Activated CD8-positive, alpha-beta T cell treated with anti-CD3 and anti-CD28 coated beads for 36 hours (primary cell): ENCODE data around the gene ATP5PB. TPM values are rescaled to one million over a fixed set of nuclear protein-coding genes. Genes with fewer than 3 reads are reported as not detected.

Experiments used
- ATAC-seq: fragments of 200-7000 bp; cut with Tn5 transposase; one replicate; pipeline ENCODE4 v1.10.0; 2021; ENCODE audit warnings: mild to moderate bottlenecking, moderate library complexity
- CTCF ChIA-PET: fragments of 350-600 bp; sonication (Branson Sonifier 250); formaldehyde crosslinking; loops from one replicate; lab custom pipeline; 2021; ENCODE audit warnings: antibody characterized with exemption; lab: Charles Lee
- POLR2A ChIA-PET: fragments of 350-600 bp; sonication (Branson Sonifier 250); formaldehyde crosslinking; loops from one replicate; lab custom pipeline; 2021; ENCODE audit warnings: antibody characterized with exemption; lab: Charles Lee
- DNase-seq: peaks from one replicate; pipeline ENCODE4 v3.0.0-alpha.2; 2020
- H3K27ac Mint-ChIP-seq: one replicate; pipeline ENCODE4 v1.8.0; 2021; ENCODE audit warnings: mild to moderate bottlenecking, mixed read lengths
- H3K27me3 Mint-ChIP-seq: one replicate; pipeline ENCODE4 v1.8.0; 2021; ENCODE audit warnings: mixed read lengths
- H3K36me3 Mint-ChIP-seq: one replicate; pipeline ENCODE4 v1.8.0; 2021; ENCODE audit warnings: low read depth, mixed read lengths
- H3K4me1 Mint-ChIP-seq: one replicate; pipeline ENCODE4 v1.8.0; 2021; ENCODE audit warnings: low read depth, mixed read lengths
- H3K4me3 Mint-ChIP-seq: one replicate; pipeline ENCODE4 v1.8.0; 2021; ENCODE audit warnings: mild to moderate bottlenecking, moderate library complexity, mixed read lengths
- H3K9me3 Mint-ChIP-seq: one replicate; pipeline ENCODE4 v1.8.0; 2021; ENCODE audit warnings: mixed read lengths
- intact Hi-C: fragments of 100-400 bp; cut with micrococcal nuclease; formaldehyde crosslinking; loops from one replicate; pipeline ENCODE4 v1.10.0; 2022
- total RNA-seq, 2 experiments: library from RNA; stranded (reverse); gene quantifications; one replicate each; pipeline ENCODE4 v1.2.3, GENCODE V29; 2021
- TF ChIP-seq, protein P1 (sequence below): fragments of 200-600 bp; IDR thresholded peaks from one replicate; pipeline ENCODE4 v1.8.0; 2022; ENCODE audit warnings: antibody characterized with exemption, mild to moderate bottlenecking

Gene ATP5PB
- total RNA-seq, 2 experiments from 2014 or later, result 341 to 342 TPM

DNA sequence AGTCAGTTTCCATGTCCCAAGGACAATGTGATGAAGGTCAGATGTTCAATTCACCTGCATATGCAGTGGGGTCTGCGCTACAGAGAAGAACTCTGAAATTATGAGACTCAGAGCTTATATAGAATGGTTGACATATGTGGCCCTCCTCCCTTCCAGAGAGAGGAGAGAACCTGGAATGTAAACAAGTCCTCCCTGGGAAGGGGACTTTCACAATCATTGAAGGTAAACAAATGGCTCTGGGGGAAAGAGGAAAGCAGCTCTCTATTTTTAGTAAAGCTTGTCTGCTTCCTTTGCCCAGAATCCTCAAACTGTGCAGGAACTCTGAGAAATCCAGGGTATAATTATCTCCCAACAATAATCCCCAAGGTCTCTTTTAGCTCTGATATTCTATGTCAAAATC lies 31.5 kb upstream of the ATP5PB start:
- no peak for ATAC-seq
- POLR2A ChIA-PET, result interaction anchor here (0.6 kb wide), 1 partner anchor 35 kb away, joined by 3 read pairs; no protein-coding TSS in a partner anchor

DNA sequence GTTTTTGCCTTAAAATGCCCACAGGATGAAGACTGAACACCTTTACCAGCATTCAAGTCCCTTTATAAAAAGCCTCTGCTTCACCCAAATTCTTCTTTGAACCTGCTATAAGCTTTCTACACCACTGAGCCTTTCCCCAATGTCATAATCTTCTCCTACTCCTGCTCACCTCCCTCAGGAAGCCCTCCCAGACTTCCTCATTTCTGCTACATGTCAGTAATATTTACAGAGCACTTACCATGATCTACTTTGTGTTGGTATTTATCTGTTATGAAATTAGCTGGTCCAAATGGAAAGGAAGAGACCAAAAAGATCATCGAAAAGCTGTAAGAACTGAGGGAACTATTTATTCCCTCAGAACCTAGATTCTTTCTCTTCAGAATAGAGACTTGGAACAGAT lies 30.2 kb upstream of the ATP5PB start:
- intact Hi-C loops, result no loop called here
- CTCF ChIA-PET, result interaction anchor here (1.0 to 1.2 kb wide), 2 partner anchors 13 to 19 kb away, joined by 3 read pairs; no protein-coding TSS in a partner anchor
- no peaks in the 10 kb centered on the region for H3K9me3 Mint-ChIP-seq
- ATAC-seq (no peak), DNase-seq (no peak)
- H3K27ac Mint-ChIP-seq, result no peak overlapping the region
- no peaks in the 10 kb centered on the region for H3K27me3 Mint-ChIP-seq
- peaks cover 2% of the 10 kb centered on the region for H3K36me3 Mint-ChIP-seq
- POLR2A ChIA-PET, result no interaction called here
- H3K4me3 Mint-ChIP-seq, result no peak overlapping the region
- TF ChIP-seq, protein P1, sequence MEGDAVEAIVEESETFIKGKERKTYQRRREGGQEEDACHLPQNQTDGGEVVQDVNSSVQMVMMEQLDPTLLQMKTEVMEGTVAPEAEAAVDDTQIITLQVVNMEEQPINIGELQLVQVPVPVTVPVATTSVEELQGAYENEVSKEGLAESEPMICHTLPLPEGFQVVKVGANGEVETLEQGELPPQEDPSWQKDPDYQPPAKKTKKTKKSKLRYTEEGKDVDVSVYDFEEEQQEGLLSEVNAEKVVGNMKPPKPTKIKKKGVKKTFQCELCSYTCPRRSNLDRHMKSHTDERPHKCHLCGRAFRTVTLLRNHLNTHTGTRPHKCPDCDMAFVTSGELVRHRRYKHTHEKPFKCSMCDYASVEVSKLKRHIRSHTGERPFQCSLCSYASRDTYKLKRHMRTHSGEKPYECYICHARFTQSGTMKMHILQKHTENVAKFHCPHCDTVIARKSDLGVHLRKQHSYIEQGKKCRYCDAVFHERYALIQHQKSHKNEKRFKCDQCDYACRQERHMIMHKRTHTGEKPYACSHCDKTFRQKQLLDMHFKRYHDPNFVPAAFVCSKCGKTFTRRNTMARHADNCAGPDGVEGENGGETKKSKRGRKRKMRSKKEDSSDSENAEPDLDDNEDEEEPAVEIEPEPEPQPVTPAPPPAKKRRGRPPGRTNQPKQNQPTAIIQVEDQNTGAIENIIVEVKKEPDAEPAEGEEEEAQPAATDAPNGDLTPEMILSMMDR, result no peak
- H3K4me1 Mint-ChIP-seq, result no peaks in the 10 kb centered on the region

More for the DNA sequence above, 31.5 kb upstream of the ATP5PB start:
- H3K36me3 Mint-ChIP-seq, result peaks cover 2% of the 10 kb centered on the region
- no peaks in the 10 kb centered on the region for H3K9me3 Mint-ChIP-seq
- no peak overlapping the region for H3K4me3 Mint-ChIP-seq
- TF ChIP-seq, protein P1, result no peak
- DNase-seq, result no peak
- CTCF ChIA-PET, result interaction anchor here (0.9 to 1.2 kb wide), 2 partner anchors 67 to 194 kb away, joined by 3 read pairs; no protein-coding TSS in a partner anchor
- H3K27me3 Mint-ChIP-seq, result no peaks in the 10 kb centered on the region
- H3K27ac Mint-ChIP-seq, result no peak overlapping the region
- intact Hi-C loops, result no loop called here
- H3K4me1 Mint-ChIP-seq, result no peaks in the 10 kb centered on the region

DNA sequence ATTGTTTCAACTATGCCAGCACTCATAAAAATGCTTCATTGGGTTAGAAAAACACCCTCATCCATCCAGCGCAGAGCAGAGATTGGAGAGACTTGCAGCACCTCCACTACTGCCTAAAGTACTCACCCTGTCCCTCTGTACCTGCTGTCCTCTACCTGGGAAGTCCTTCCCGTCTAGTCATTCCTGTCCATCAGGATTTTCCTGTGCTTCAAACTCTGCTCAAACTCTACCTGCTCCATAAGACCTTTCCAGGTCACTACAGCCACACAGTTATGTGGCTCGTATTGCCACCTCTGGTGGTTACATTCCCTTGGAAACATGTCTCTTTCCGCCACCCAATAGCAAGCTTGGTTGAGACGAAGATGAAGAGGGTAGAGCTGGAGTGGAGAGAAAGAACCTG lies 28.9 kb upstream of the ATP5PB start:
- intact Hi-C loops, result no loop called here
- Mint-ChIP-seq H3K27ac (no peak overlapping the region), H3K9me3 (no peaks in the 10 kb centered on the region), H3K36me3 (peaks cover 2% of the 10 kb centered on the region), H3K27me3 (no peaks in the 10 kb centered on the region), H3K4me1 (no peaks in the 10 kb centered on the region), H3K4me3 (no peak overlapping the region)
- TF ChIP-seq, protein P1, result no peak
- no peak for ATAC-seq
- DNase-seq, result no peak
- POLR2A ChIA-PET, result interaction anchor here (1.6 kb wide), 1 partner anchor 29 kb away, joined by 3 read pairs; the partner anchor contains the start of genes ATP5PB and WDR77
- CTCF ChIA-PET, result interaction anchor here (0.9 kb wide), 1 partner anchor 390 kb away, joined by 3 read pairs; no protein-coding TSS in a partner anchor

DNA sequence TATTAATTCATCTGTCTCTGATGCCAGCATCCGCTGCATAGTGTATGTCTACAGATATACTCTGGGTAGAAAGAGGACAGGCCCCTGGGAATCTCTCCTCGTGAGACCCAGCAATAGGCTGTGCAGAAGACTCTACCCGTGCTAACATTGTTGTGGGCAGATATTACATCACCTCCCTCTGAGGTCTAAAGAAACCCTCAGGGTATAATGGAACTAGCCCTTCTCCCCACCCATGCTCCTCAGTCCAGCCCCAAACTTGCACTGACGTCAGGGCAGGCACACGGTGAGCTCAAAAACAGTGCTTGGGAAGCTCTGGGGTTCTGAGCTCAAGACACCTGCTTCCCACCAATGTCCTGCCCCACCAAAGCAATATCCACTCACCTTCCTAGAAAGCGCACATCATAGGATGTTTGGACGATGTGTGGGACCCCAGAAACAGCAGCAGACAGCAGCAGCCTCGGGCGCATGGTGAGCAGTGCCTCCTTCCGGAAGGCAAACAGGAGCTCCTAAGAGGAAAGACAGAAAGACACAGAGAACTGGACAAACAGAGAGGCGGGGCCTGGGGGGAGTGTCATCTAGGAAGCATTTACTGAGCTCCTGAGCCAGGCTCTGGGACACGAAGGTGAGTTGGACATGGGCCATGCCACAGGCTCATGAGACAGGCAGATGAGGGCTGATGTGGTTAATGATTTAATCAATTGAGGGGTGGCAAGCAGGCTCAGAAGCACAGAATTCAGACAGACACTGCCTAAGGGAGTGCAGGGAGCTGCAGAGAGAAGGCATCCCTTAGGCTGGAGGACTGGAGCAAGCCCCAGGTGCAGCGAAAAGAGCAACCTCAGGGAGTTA lies 26.5 kb upstream of the ATP5PB start:
- DNase-seq, result no peak
- no peaks in the 10 kb centered on the region for H3K4me1 Mint-ChIP-seq
- POLR2A ChIA-PET, result interaction anchor here (2.2 kb wide), 1 partner anchor 13 kb away, joined by 6 read pairs; no protein-coding TSS in a partner anchor
- CTCF ChIA-PET, result interaction anchor here (1.2 to 1.4 kb wide), 2 partner anchors 20 to 115 kb away, joined by 3 read pairs; no protein-coding TSS in a partner anchor
- no peaks in the 10 kb centered on the region for H3K9me3 Mint-ChIP-seq
- no peak for ATAC-seq
- TF ChIP-seq, protein P1, result no peak
- no peaks in the 10 kb centered on the region for H3K27me3 Mint-ChIP-seq
- no peak overlapping the region for H3K4me3 Mint-ChIP-seq
- intact Hi-C loops, result no loop called here
- peaks cover 2% of the 10 kb centered on the region for H3K36me3 Mint-ChIP-seq
- no peak overlapping the region for H3K27ac Mint-ChIP-seq

DNA sequence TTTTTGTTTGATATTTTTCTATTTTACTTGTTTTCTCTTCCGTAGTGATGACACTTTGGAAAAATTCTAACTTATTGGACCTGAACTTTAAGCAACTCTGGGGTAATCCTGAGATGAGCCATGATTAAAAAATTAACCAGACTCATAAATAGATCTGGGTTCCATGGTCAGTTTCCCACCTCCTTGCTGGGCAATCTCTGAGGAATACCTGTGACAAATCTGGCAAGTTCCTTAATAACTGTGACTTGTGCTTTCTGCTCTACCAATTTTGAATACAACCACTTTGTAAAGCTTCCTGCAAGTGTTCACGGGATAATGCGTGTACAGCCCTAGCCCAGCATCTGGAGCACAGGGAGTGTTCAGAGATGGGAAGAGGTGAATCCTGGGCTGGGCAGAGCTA lies 25.0 kb upstream of the ATP5PB start:
- Mint-ChIP-seq H3K9me3 (no peaks in the 10 kb centered on the region), H3K4me1 (no peaks in the 10 kb centered on the region), H3K27ac (no peak overlapping the region), H3K4me3 (no peak overlapping the region), H3K27me3 (no peaks in the 10 kb centered on the region), H3K36me3 (no peaks in the 10 kb centered on the region)
- intact Hi-C loops, result no loop called here
- DNase-seq, result no peak
- no peak for ATAC-seq
- TF ChIP-seq, protein P1, result no peak
- ChIA-PET POLR2A (no interaction called here), CTCF (interaction anchor here (1.4 to 1.7 kb wide), 2 partner anchors 17 to 116 kb away, joined by 3 to 4 read pairs; no protein-coding TSS in a partner anchor)
